ENCODE results near the gene PPA2.

DNA sequence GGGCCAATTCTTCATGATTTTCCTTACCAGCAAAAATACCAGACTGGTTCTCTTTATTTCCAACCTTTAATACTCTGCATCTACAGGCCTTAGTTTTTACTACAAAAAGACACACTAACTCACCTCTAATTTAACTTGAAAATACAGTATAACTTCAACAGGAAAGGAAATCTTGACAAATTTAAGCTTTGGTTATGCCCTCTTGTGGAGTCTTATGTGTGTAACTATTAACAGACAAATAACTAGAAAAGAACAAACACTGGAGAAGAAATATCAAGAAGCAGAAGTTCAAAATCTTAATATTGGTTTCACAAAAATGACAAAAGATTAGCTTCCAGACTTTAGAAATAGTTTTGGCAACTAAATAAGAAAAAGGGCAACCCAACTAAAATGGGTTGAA is 33.0 kb downstream of the PPA2 start:
- TF ChIP-seq CBX5 (IDR thresholded peaks at IDR 0.05; ENCODE audit: low read depth) (no peak), EZH2 (IDR thresholded peaks at IDR 0.05; ENCODE audit: borderline replicate concordance, control insufficient read depth, low read depth, low read length) (no peak), SPI1 (IDR thresholded peaks at IDR 0.05; ENCODE audit: borderline replicate concordance, insufficient read depth, low read depth, low read length) (no peak), FOXK2 (IDR thresholded peaks at IDR 0.05) (no peak), CREB1 (IDR thresholded peaks at IDR 0.05; ENCODE audit: low read depth) (no peak)
- TF ChIP-seq, protein P1, sequence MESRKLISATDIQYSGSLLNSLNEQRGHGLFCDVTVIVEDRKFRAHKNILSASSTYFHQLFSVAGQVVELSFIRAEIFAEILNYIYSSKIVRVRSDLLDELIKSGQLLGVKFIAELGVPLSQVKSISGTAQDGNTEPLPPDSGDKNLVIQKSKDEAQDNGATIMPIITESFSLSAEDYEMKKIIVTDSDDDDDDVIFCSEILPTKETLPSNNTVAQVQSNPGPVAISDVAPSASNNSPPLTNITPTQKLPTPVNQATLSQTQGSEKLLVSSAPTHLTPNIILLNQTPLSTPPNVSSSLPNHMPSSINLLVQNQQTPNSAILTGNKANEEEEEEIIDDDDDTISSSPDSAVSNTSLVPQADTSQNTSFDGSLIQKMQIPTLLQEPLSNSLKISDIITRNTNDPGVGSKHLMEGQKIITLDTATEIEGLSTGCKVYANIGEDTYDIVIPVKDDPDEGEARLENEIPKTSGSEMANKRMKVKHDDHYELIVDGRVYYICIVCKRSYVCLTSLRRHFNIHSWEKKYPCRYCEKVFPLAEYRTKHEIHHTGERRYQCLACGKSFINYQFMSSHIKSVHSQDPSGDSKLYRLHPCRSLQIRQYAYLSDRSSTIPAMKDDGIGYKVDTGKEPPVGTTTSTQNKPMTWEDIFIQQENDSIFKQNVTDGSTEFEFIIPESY (IDR thresholded peaks at IDR 0.05) = no peak
- TF ChIP-seq, protein P2, sequence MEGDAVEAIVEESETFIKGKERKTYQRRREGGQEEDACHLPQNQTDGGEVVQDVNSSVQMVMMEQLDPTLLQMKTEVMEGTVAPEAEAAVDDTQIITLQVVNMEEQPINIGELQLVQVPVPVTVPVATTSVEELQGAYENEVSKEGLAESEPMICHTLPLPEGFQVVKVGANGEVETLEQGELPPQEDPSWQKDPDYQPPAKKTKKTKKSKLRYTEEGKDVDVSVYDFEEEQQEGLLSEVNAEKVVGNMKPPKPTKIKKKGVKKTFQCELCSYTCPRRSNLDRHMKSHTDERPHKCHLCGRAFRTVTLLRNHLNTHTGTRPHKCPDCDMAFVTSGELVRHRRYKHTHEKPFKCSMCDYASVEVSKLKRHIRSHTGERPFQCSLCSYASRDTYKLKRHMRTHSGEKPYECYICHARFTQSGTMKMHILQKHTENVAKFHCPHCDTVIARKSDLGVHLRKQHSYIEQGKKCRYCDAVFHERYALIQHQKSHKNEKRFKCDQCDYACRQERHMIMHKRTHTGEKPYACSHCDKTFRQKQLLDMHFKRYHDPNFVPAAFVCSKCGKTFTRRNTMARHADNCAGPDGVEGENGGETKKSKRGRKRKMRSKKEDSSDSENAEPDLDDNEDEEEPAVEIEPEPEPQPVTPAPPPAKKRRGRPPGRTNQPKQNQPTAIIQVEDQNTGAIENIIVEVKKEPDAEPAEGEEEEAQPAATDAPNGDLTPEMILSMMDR (IDR thresholded peaks at IDR 0.05 in 2 of 3, conservative IDR thresholded peaks at IDR 0.05 in 1 of 3; ENCODE audit: control insufficient read depth in 2 of 3, extremely low read depth in 1 of 3, insufficient read depth in 1 of 3, low read depth in 3 of 3, low read length in 3 of 3) = no peak
- TF ChIP-seq, protein P3, sequence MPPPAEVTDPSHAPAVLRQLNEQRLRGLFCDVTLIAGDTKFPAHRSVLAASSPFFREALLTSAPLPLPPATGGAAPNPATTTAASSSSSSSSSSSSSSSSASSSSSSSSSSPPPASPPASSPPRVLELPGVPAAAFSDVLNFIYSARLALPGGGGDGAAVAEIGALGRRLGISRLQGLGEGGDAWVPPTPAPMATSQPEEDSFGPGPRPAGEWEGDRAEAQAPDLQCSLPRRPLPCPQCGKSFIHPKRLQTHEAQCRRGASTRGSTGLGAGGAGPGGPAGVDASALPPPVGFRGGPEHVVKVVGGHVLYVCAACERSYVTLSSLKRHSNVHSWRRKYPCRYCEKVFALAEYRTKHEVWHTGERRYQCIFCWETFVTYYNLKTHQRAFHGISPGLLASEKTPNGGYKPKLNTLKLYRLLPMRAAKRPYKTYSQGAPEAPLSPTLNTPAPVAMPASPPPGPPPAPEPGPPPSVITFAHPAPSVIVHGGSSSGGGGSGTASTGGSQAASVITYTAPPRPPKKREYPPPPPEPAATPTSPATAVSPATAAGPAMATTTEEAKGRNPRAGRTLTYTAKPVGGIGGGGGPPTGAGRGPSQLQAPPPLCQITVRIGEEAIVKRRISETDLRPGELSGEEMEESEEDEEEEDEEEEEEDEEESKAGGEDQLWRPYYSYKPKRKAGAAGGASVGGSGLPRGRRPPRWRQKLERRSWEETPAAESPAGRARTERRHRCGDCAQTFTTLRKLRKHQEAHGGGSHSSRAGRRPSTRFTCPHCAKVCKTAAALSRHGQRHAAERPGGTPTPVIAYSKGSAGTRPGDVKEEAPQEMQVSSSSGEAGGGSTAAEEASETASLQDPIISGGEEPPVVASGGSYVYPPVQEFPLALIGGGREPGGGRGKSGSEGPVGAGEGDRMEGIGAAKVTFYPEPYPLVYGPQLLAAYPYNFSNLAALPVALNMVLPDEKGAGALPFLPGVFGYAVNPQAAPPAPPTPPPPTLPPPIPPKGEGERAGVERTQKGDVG (CRISPR knock-in tag; IDR thresholded peaks at IDR 0.05) = no peak

Data from GM12878 (cell line).